HCT116 (cell line): ENCODE data around the gene CHRNB2. TPM values are rescaled to one million over a fixed set of nuclear protein-coding genes. Genes with fewer than 3 reads are reported as not detected.

ENCODE experiments used
- ATAC-seq: fragments of 200-7000 bp; cut with Tn5 transposase; 2 replicates; pipeline ENCODE4 v1.9.1; 2020; ENCODE audit warnings: mild to moderate bottlenecking, moderate library complexity
- BruUV-seq: library from RNA; stranded (reverse); fragments of 400-500 nt; replicated peaks from 2 replicates; lab custom pipeline; 2021; lab: Mats Ljungman, UMichigan
- CTCF ChIA-PET: fragments of 300-600 bp; sonication (Branson Sonifier 250); formaldehyde crosslinking; loops from one replicate; lab custom pipeline; 2021; ENCODE audit warnings: antibody characterized with exemption; lab: Charles Lee
- POLR2A ChIA-PET: fragments of 300-600, 350-600 bp; sonication (Branson Sonifier 250); formaldehyde crosslinking; loops from one replicate; lab custom pipeline; 2021; ENCODE audit warnings: antibody characterized with exemption; lab: Charles Lee
- RAD21 ChIA-PET, 2 experiments: fragments of 300-600 bp; sonication (Branson Sonifier 250); formaldehyde crosslinking; loops; one replicate each; lab custom pipeline; 2023; ENCODE audit warnings: low total read pairs in 2 of 2; ENCODE audit not compliant: uncharacterized antibody in 2 of 2, unreplicated experiment in 2 of 2, low non-redundant PET in 1 of 2; lab: Charles Lee
- DNase-seq: peaks from one replicate; pipeline ENCODE4 v3.0.0-alpha.2; 2010; ENCODE audit warnings: low read depth, low spot score
- H2AFZ ChIP-seq: fragments of 200-600 bp; shearing (Covaris generic), sonication (generic); 2 replicates; pipeline ENCODE4 v1.6.1; 2017; ENCODE audit warnings: low read depth, mixed run types, mixed read lengths, antibody characterized with exemption, low read length; ENCODE audit not compliant: poor library complexity, severe bottlenecking
- H3K27ac ChIP-seq: 2 replicates; pipeline ENCODE4 v1.5.1; 2012; ENCODE audit warnings: low read depth, low read length
- H3K27me3 ChIP-seq: fragments of 200-600 bp; sonication (generic); 2 replicates; pipeline ENCODE4 v1.6.1; 2016; ENCODE audit warnings: mixed run types, low read length, mixed read lengths; ENCODE audit not compliant: insufficient read depth
- H3K36me3 ChIP-seq, 2 experiments: fragments of 200-500 bp in 1 of 2; fragments of 200-600 bp in 1 of 2; sonication (Bioruptor generic) in 1 of 2; sonication (generic) in 1 of 2; 2 replicates each; pipeline versions ENCODE4 v1.5.1 to v1.6.1; 2014 to 2016; ENCODE audit warnings: low read length in 2 of 2, inconsistent platforms in 1 of 2, mixed read lengths in 1 of 2, mixed run types in 1 of 2; ENCODE audit not compliant: insufficient read depth in 2 of 2, control insufficient read depth in 1 of 2
- H3K4me1 ChIP-seq, 2 experiments: fragments of 200-600 bp in 1 of 2; sonication (generic) in 1 of 2; 2 replicates each; pipeline versions ENCODE4 v1.5.1 to v1.6.1; 2012 to 2017; ENCODE audit warnings: low read length in 2 of 2, inconsistent platforms in 1 of 2, mild to moderate bottlenecking in 1 of 2, mixed read lengths in 1 of 2, mixed run types in 1 of 2, moderate library complexity in 1 of 2; ENCODE audit not compliant: insufficient read depth in 2 of 2, control insufficient read depth in 1 of 2
- H3K4me2 ChIP-seq: fragments of 200-600 bp; sonication (generic); 2 replicates; pipeline ENCODE4 v1.6.1; 2017; ENCODE audit warnings: mixed run types, low read length, mixed read lengths
- H3K4me3 ChIP-seq, 2 experiments: fragments of 200-600 bp in 1 of 2; sonication (generic) in 1 of 2; replicated peaks in 1 of 2; 2 replicates each; pipeline ENCODE4 v1.5.1; 2011 to 2016; ENCODE audit warnings: low read length in 2 of 2, control low read depth in 1 of 2, low read depth in 1 of 2, mild to moderate bottlenecking in 1 of 2, mixed read lengths in 1 of 2, mixed run types in 1 of 2
- H3K79me2 ChIP-seq: fragments of 200-600 bp; sonication (generic); 2 replicates; pipeline ENCODE4 v1.6.1; 2017; ENCODE audit warnings: mild to moderate bottlenecking, mixed run types, low read length, moderate library complexity, mixed read lengths; ENCODE audit not compliant: insufficient read depth
- H3K9ac ChIP-seq: fragments of 200-600 bp; sonication (generic); 2 replicates; pipeline ENCODE4 v1.6.1; 2016; ENCODE audit warnings: low read length, mixed read lengths
- H3K9me2 ChIP-seq: fragments of 200-600 bp; sonication (generic), shearing (Covaris generic); 2 replicates; pipeline ENCODE4 v1.6.1; 2017; ENCODE audit warnings: mixed run types, mild to moderate bottlenecking, moderate library complexity; ENCODE audit not compliant: insufficient read depth
- H3K9me3 ChIP-seq, 2 experiments: fragments of 200-500 bp in 1 of 2; fragments of 200-600 bp in 1 of 2; sonication (Bioruptor generic) in 1 of 2; sonication (generic) in 1 of 2; 2 replicates each; pipeline ENCODE4 v1.6.1; 2014 to 2017; ENCODE audit warnings: low read length in 2 of 2, mixed read lengths in 2 of 2, inconsistent platforms in 1 of 2, low read depth in 1 of 2, mild to moderate bottlenecking in 1 of 2, mixed run types in 1 of 2, moderate library complexity in 1 of 2; ENCODE audit not compliant: control insufficient read depth in 1 of 2, insufficient read depth in 1 of 2
- H4K20me1 ChIP-seq: fragments of 200-600 bp; sonication (generic), shearing (Covaris generic); 2 replicates; pipeline ENCODE4 v1.6.1; 2017; ENCODE audit warnings: mixed run types, mild to moderate bottlenecking, moderate library complexity; ENCODE audit not compliant: insufficient read depth
- CTCF ChIP-seq, 3 experiments: fragments of 200-600 bp in 1 of 3; sonication (generic) in 1 of 3; IDR thresholded peaks in 2 of 3; conservative IDR thresholded peaks in 1 of 3; 2 replicates each; pipeline ENCODE4 v1.5.1; 2012 to 2017; ENCODE audit warnings: low read depth in 2 of 3, low read length in 2 of 3, antibody characterized with exemption in 1 of 3, borderline replicate concordance in 1 of 3, control low read depth in 1 of 3, mild to moderate bottlenecking in 1 of 3, mixed read lengths in 1 of 3, mixed run types in 1 of 3, moderate library complexity in 1 of 3; ENCODE audit not compliant: insufficient read depth in 1 of 3
- MAX ChIP-seq: IDR thresholded peaks from 2 replicates; pipeline ENCODE4 v1.6.1; 2012
- POLR2AphosphoS5 ChIP-seq: IDR thresholded peaks from 2 replicates; pipeline ENCODE4 v1.6.1; 2011; ENCODE audit warnings: mild to moderate bottlenecking, low read depth, low read length, moderate library complexity
- YY1 ChIP-seq: IDR thresholded peaks from 2 replicates; pipeline ENCODE4 v1.6.1; 2011; ENCODE audit warnings: low read length, low read depth, moderate library complexity, mild to moderate bottlenecking; ENCODE audit not compliant: insufficient replicate concordance; ENCODE audit errors: extremely low read depth
- intact Hi-C: fragments of 100-400 bp; cut with micrococcal nuclease; formaldehyde crosslinking; loops from 2 replicates; pipeline ENCODE4 v1.10.0; 2022
- total RNA-seq: library from RNA; stranded (reverse); gene quantifications from one replicate; pipeline ENCODE4 v1.2.1, GENCODE V29; 2021; ENCODE audit not compliant: unreplicated experiment

Gene CHRNB2
- total RNA-seq, 1 experiment from 2014 or later = not detected

- ChIA-PET CTCF (interaction anchor here (0.7 to 1.3 kb wide), 3 partner anchors 12 to 79 kb away, joined by 3 to 4 read pairs (median 3); no protein-coding TSS in a partner anchor), RAD21 (interaction anchor here in 1 of 2 experiments (0.6 kb wide), 1 partner anchor 24 kb away, joined by 8 read pairs; no protein-coding TSS in a partner anchor), POLR2A (no interaction called here)
- TF ChIP-seq MAX (no peak), CTCF (IDR thresholded peaks at IDR 0.05 in 2 of 3, conservative IDR thresholded peaks at IDR 0.05 in 1 of 3; ENCODE audit: borderline replicate concordance in 1 of 3, insufficient read depth in 1 of 3, low read depth in 2 of 3, low read length in 2 of 3) (no peak), POLR2AphosphoS5 (0 out of 2 replicates have a peak, but pooled peaks have one; percentile 9), YY1 (peak; percentile 90)
- Histone ChIP-seq H3K4me1 (peaks cover 11 to 34% of the 10 kb centered on the region in 2 experiments), H3K36me3 (peaks cover 25 to 27% of the 10 kb centered on the region in 2 experiments), H3K4me2 (peak within 1 kb of the TSS; percentile 88), H4K20me1 (no peaks in the 10 kb centered on the region), H3K27ac (peak within 1 kb of the TSS; percentile 91), H3K4me3 (peak within 1 kb of the TSS; percentile 81 to 85), H3K9ac (peak within 1 kb of the TSS; percentile 86), H3K27me3 (no peaks in the 10 kb centered on the region), H3K9me3 (no peaks in the 10 kb centered on the region), H3K9me2 (no peaks in the 10 kb centered on the region), H3K79me2 (peaks cover 30% of the 10 kb centered on the region), H2AFZ (no peak within 1 kb of the TSS)
- peak; percentile 3; the same call in 1 of the 2 replicates for ATAC-seq
- intact Hi-C loops = loop anchor here (2.0 to 5.0 kb wide), 6 partner anchors 151 to 524 kb away; partner anchors contain the start of genes EFNA4 and IL6R
- DNase-seq = no peak
- BruUV-seq = no TSS peak
Measured at GRCh38 chr1:154557939-154558719, 9.4 kb upstream of the CHRNB2 start, which contains the start of gene UBE2Q1. UBE2Q1 (minus strand) TSS chr1:154558662; CDS start chr1:154558553, 109 bp downstream.
